ENCODE measurements around the gene ATG2A. TPM values are rescaled to one million over a fixed set of nuclear protein-coding genes. Genes with fewer than 3 reads are reported as not detected.

ATG2A gene
- total and polyA plus RNA-seq, 9 of the 15 experiments (the other 6 are each of a cell fraction or from before 2014, with no cell fraction given): 0.25 to 45.9 (median 5.2) TPM

- TF ChIP-seq NKRF (IDR thresholded peaks at IDR 0.05; ENCODE audit: borderline replicate concordance): peak; percentile 99
- no peak for TF ChIP-seq OTX1 (CRISPR knock-in tag; IDR thresholded peaks at IDR 0.05)
- TF ChIP-seq BRCA1 (IDR thresholded peaks at IDR 0.05): no peak
- TF ChIP-seq BRCA1 (CRISPR knock-in tag; IDR thresholded peaks at IDR 0.05): no peak
- no peak for TF ChIP-seq IRF2 (CRISPR knock-in tag; IDR thresholded peaks at IDR 0.05)
- 0 out of 2 replicates have a peak, but pooled peaks have one; percentile 41 for TF ChIP-seq SMAD3 (CRISPR knock-in tag; conservative IDR thresholded peaks at IDR 0.05)
- TF ChIP-seq ELF1 (tag; IDR thresholded peaks at IDR 0.05): peak; percentile 71; the same call in 1 of the 2 replicates
- peak; percentile 96 to 97 for TF ChIP-seq NRF1 (conservative IDR thresholded peaks at IDR 0.05 in 1 of 2, IDR thresholded peaks at IDR 0.05 in 1 of 2)
- TF ChIP-seq ZNF124 (CRISPR knock-in tag; IDR thresholded peaks at IDR 0.05): no peak; the same call in 1 of the 2 replicates
- no peak for TF ChIP-seq TRIM25 (IDR thresholded peaks at IDR 0.05; ENCODE audit: borderline replicate concordance)
- no peak for TF ChIP-seq MEF2D (tag; conservative IDR thresholded peaks at IDR 0.05; ENCODE audit: low read depth)
- TF ChIP-seq ZNF668 (CRISPR knock-in tag; IDR thresholded peaks at IDR 0.05): no peak
- TF ChIP-seq ELF2 (CRISPR knock-in tag; IDR thresholded peaks at IDR 0.05): peak; percentile 80; the same call in 1 of the 2 replicates
- no peak for TF ChIP-seq TEAD4 (IDR thresholded peaks at IDR 0.05; ENCODE audit: low read length)
- 0 out of 2 replicates have a peak, but pooled peaks have one; percentile 36 for TF ChIP-seq TEAD4 (CRISPR knock-in tag; IDR thresholded peaks at IDR 0.05; ENCODE audit: borderline replicate concordance)
- TF ChIP-seq CCNT2 (IDR thresholded peaks at IDR 0.05; ENCODE audit: borderline replicate concordance, extremely low read depth, insufficient read length, low read depth, low read length): peak; percentile 85
- TF ChIP-seq FOXJ2 (tag; IDR thresholded peaks at IDR 0.05): peak; percentile 96
- TF ChIP-seq KLF6 (CRISPR knock-in tag; IDR thresholded peaks at IDR 0.05; ENCODE audit: borderline replicate concordance): no peak
- TF ChIP-seq ATF7 (IDR thresholded peaks at IDR 0.05): peak; percentile 32
- TF ChIP-seq NR0B1 (IDR thresholded peaks at IDR 0.05; ENCODE audit: partially characterized antibody): no peak
- peak; percentile 25; the same call in 1 of the 2 replicates for TF ChIP-seq FOSL1 (tag; conservative IDR thresholded peaks at IDR 0.05)
- TF ChIP-seq CAMTA2 (CRISPR knock-in tag; conservative IDR thresholded peaks at IDR 0.05): no peak
- no peak for TF ChIP-seq KAT8 (IDR thresholded peaks at IDR 0.05; ENCODE audit: low read depth)
- no peak for TF ChIP-seq ZNF586 (CRISPR knock-in tag; conservative IDR thresholded peaks at IDR 0.05)
Measured at GRCh38 chr11:64878494-64879243, 38.3 kb downstream of the ATG2A start, which contains the start of gene EHD1 (continued).

Measured in K562 (cell line).